ENCODE results near the gene INPP5B. TPM values are rescaled to one million over a fixed set of nuclear protein-coding genes. Genes with fewer than 3 reads are reported as not detected.
"Not testable (repeated sequence)": the region's sequence is repeated elsewhere in the genome, so short reads cannot be mapped to it uniquely, and the experiment has no call there.

The INPP5B gene
- total and polyA plus RNA-seq, 2 experiments from 2014 or later = 10.0 to 34.3 TPM

DNA sequence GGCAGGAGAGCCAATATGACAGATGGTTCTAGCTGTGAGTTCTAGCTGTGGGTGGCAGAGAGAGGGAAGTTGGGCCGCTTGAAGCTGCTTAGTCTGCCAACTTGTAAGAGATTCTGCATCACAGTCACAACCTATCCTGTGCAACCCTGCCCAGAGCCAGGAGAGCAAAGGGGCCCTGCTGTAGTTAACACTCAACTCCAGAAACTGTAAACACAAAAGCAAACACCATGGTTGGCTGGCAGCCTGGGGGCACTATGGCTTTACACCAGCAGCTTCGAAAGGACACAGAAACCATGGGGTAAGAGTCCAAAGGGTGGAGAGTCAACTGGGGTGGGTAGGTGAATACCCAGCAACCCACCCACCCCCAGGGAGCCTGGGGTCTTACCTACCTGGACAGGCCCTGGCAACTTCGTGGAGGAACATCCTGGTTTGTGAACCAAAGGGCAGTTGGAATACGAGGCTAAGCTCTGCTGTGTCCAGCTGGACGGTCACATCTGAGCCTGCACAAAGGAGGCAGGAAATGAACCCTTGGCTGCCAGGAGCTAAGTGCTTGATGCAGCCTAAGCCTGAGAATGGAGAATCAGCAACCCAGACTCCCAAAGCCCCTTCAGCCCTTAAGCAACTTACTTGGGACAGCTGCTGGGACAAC is 6.4 kb downstream of the INPP5B start:
- peaks cover 23% of the 10 kb centered on the region; the same call in 1 of the 2 replicates for H3K36me3 ChIP-seq (ENCODE audit: low read depth)
- H3K4me1 ChIP-seq (ENCODE audit: insufficient read depth) = peaks cover 13% of the 10 kb centered on the region
- H4K20me1 ChIP-seq (ENCODE audit: insufficient read depth) = no peaks in the 10 kb centered on the region
- H3K9me3 ChIP-seq (ENCODE audit: low read depth) = no peaks in the 10 kb centered on the region
- H3F3A ChIP-seq (ENCODE audit: insufficient read depth) = no peaks in the 10 kb centered on the region
- no peak for DNase-seq
- H2AFZ ChIP-seq = no peak overlapping the region
- H3K27ac ChIP-seq = no peak overlapping the region
- in situ Hi-C loops (cut with MboI) = no loop called here
- TF ChIP-seq EZH2 (IDR thresholded peaks at IDR 0.05; ENCODE audit: insufficient read depth, poor library complexity, severe bottlenecking) (no peak), EZH2phosphoT487 (IDR thresholded peaks at IDR 0.05; ENCODE audit: insufficient read depth, low read depth) (no peak)
- H3K4me3 ChIP-seq = no peak overlapping the region
- WGBS, 2 experiments (ENCODE audit: low coverage in 1 of 2, low lambda C conversion rate in 2 of 2, missing lambda C conversion rate in 2 of 2) = 96 to 100% methylated on average over 5 of the region's 5 CpGs
- H3K9me2 ChIP-seq (ENCODE audit: insufficient read depth) = no peaks in the 10 kb centered on the region
- peaks cover 7% of the 10 kb centered on the region for H3K79me2 ChIP-seq (ENCODE audit: insufficient read depth)
- no peaks in the 10 kb centered on the region for H3K27me3 ChIP-seq (replicated peaks; ENCODE audit: insufficient read depth)
- no peak overlapping the region for H3K9ac ChIP-seq
- no peak overlapping the region for H3K4me2 ChIP-seq (ENCODE audit: unreplicated experiment)

DNA sequence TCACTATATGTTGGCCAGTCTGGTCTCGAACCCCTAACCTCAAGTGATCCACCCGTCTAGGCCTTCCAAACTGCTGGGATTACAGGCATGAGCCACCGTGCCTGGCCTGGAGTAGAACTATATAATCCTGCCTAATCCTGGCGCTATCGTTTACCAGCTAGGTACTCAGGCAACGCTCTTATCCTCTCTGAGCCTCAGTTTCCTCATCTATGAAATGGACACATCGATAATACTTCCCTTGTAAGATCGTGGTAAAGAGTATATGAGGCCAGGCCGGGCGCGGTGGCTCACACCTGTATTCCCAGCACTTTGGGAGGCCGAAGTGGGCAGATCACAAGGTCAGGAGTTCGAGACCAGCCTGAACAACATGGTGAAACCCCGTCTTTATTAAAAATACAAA is 10.1 kb downstream of the INPP5B start:
- WGBS, 2 experiments (ENCODE audit: low coverage in 1 of 2, low lambda C conversion rate in 2 of 2, missing lambda C conversion rate in 2 of 2) = 89 to 90% methylated on average over 14 of the region's 14 CpGs
- H2AFZ ChIP-seq; H4K20me1 ChIP-seq (ENCODE audit: insufficient read depth); H3K4me2 ChIP-seq (ENCODE audit: unreplicated experiment); H3K27me3 ChIP-seq (replicated peaks; ENCODE audit: insufficient read depth); H3K79me2 ChIP-seq (ENCODE audit: insufficient read depth); H3K9me2 ChIP-seq (ENCODE audit: insufficient read depth); H3K4me3 ChIP-seq; H3K27ac ChIP-seq; DNase-seq; in situ Hi-C loops (cut with MboI); H3K9me3 ChIP-seq (ENCODE audit: low read depth); H3K9ac ChIP-seq: not testable (repeated sequence)
- Histone ChIP-seq H3F3A (ENCODE audit: insufficient read depth) (peaks cover 19% of the 10 kb centered on the region), H3K4me1 (ENCODE audit: insufficient read depth) (peaks cover 14% of the 10 kb centered on the region), H3K36me3 (ENCODE audit: low read depth) (peaks cover 24% of the 10 kb centered on the region; the same call in 1 of the 2 replicates)

DNA sequence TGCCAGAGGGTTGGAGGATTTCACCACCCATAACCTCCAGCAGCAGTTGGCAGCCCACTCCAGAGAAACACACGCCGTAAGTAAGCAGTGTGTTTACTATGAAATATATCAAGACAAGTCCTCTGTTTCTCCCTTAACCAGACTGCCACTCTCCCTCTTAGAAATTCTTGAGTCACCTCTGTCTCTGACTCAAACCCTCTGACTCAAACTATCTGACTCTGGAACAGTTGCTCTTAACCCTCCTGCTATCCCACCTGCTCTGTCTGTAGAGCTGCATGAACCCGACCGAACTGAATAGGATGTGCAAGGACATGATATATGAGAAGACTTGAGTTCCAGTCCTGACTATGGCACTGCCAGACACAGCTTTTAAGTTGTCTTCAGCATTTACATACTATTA is 14.1 kb downstream of the INPP5B start:
- peaks cover 19% of the 10 kb centered on the region for H3F3A ChIP-seq (ENCODE audit: insufficient read depth)
- peak overlapping the region; percentile 36 for H3K4me2 ChIP-seq (ENCODE audit: unreplicated experiment)
- 28 to 31% methylated on average over 4 of the region's 4 CpGs for WGBS, 2 experiments (ENCODE audit: low coverage in 1 of 2, low lambda C conversion rate in 2 of 2, missing lambda C conversion rate in 2 of 2)
- peaks cover 14% of the 10 kb centered on the region; the same call in 1 of the 2 replicates for H3K36me3 ChIP-seq (ENCODE audit: low read depth)
- no peaks in the 10 kb centered on the region for H3K27me3 ChIP-seq (replicated peaks; ENCODE audit: insufficient read depth)
- H3K9me2 ChIP-seq (ENCODE audit: insufficient read depth) = no peaks in the 10 kb centered on the region
- TF ChIP-seq EZH2 (IDR thresholded peaks at IDR 0.05; ENCODE audit: insufficient read depth, poor library complexity, severe bottlenecking) = no peak
- no peaks in the 10 kb centered on the region for H4K20me1 ChIP-seq (ENCODE audit: insufficient read depth)
- H3K4me3 ChIP-seq = no peak overlapping the region
- peaks cover 36% of the 10 kb centered on the region for H3K79me2 ChIP-seq (ENCODE audit: insufficient read depth)
- in situ Hi-C loops (cut with MboI) = no loop called here
- DNase-seq = peak; percentile 88
- H3K9me3 ChIP-seq (ENCODE audit: low read depth) = no peaks in the 10 kb centered on the region
- no peak overlapping the region for H2AFZ ChIP-seq
- peak overlapping the region; percentile 32; the same call in 1 of the 2 replicates for H3K27ac ChIP-seq
- no peak overlapping the region for H3K9ac ChIP-seq
- peaks cover 14% of the 10 kb centered on the region for H3K4me1 ChIP-seq (ENCODE audit: insufficient read depth)

DNA sequence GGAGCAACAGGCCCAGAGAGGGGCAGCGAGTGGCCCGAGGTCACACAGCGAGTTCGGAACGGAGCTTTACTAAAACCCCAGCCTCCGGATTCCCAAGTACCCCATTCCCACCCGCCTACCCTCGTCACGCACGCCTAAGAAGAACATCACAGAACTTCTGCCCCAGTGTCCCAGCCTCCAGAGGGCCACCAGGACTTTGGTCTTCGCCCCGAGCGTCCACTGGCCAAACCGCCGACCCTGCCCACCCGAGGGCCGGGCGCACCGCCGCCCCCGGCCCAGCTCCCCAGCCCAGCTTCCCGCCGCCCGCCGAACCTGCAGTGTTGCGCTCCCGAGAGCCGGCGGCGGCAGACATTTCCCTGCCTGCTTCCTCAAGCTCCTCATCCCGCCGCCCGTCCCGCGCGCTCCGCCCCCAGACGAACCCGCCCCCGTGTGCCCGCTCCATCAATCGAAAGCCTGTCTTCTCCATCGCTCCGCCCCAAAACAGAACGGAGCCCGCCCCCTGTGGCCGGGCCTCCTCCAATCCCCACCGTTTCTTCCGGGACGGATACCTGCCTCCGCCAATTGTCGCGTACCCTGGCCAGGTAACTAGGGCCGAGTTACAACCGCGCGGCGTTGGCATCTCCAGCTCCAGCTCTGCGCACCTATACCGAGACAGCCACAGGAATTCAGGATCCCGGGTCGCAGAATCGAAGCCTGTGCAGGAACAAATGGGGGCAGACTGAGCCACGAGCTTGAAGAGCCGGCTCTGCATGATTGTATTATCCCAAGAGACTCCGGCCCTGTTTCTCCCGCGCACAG is 15.3 kb downstream of the INPP5B start:
- Histone ChIP-seq H3K27me3 (replicated peaks; ENCODE audit: insufficient read depth) (no peaks in the 10 kb centered on the region), H2AFZ (peak overlapping the region; percentile 41), H3K4me2 (ENCODE audit: unreplicated experiment) (peak overlapping the region; percentile 64), H3K9me2 (ENCODE audit: insufficient read depth) (no peaks in the 10 kb centered on the region), H3K4me1 (ENCODE audit: insufficient read depth) (peaks cover 14% of the 10 kb centered on the region), H4K20me1 (ENCODE audit: insufficient read depth) (no peaks in the 10 kb centered on the region), H3K9ac (peak overlapping the region; percentile 68), H3K79me2 (ENCODE audit: insufficient read depth) (peaks cover 48% of the 10 kb centered on the region), H3F3A (ENCODE audit: insufficient read depth) (peaks cover 19% of the 10 kb centered on the region), H3K9me3 (ENCODE audit: low read depth) (no peaks in the 10 kb centered on the region), H3K4me3 (peak overlapping the region; percentile 67), H3K36me3 (ENCODE audit: low read depth) (peaks cover 8% of the 10 kb centered on the region; the same call in 1 of the 2 replicates), H3K27ac (no peak overlapping the region)
- 0 to 2% methylated on average over 52 to 65 of the region's 68 CpGs for WGBS, 2 experiments (ENCODE audit: low coverage in 1 of 2, low lambda C conversion rate in 2 of 2, missing lambda C conversion rate in 2 of 2)
- DNase-seq = peak; percentile 96
- in situ Hi-C loops (cut with MboI) = no loop called here
- TF ChIP-seq EZH2phosphoT487 (IDR thresholded peaks at IDR 0.05; ENCODE audit: insufficient read depth, low read depth) (no peak), EZH2 (IDR thresholded peaks at IDR 0.05; ENCODE audit: insufficient read depth, poor library complexity, severe bottlenecking) (no peak)

Data from GM23248 (cell line).